ENCODE data around the gene OR4F6. TPM values are rescaled to one million over a fixed set of nuclear protein-coding genes. Genes with fewer than 3 reads are reported as not detected.
"Not testable (repeated sequence)": the region's sequence is repeated elsewhere in the genome, so short reads cannot be mapped to it uniquely, and the experiment has no call there.

OR4F6 gene
- total RNA-seq, 1 donor from 2014 or later = not detected

DNA sequence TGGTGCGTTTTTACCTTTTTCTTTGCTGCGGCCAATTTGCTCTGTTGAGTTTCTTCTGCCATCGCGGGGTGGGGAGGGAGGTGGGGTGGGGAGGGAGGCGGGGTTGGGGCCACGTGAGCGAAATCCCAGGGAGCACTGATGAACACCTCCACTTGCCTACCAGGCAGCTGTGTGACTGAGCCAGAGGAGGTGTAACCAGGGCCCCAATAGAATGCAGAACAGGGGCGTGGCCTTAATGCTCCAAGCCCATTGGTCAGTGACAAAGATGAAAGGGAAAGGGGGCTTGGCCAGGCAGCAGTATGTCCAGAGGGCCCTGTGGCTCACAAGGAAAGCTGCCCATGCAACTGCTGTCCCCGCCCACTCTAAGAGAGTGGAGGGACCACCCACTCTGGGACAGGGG, 21.4 kb upstream of the OR4F6 start:
- Histone ChIP-seq H3K4me1 (no peaks in the 10 kb centered on the region), H3K9me3 (ENCODE audit: low read depth) (no peaks in the 10 kb centered on the region), H3K79me2 (ENCODE audit: low read depth) (no peaks in the 10 kb centered on the region), H3K36me3 (no peaks in the 10 kb centered on the region), H3K27me3 (peaks cover 7% of the 10 kb centered on the region), H3K4me3 (no peak overlapping the region), H4K20me1 (ENCODE audit: low read depth) (no peaks in the 10 kb centered on the region), H3F3A (ENCODE audit: low read depth) (no peaks in the 10 kb centered on the region), H3K9ac (no peak overlapping the region), H3K4me2 (no peak overlapping the region), H2AFZ (replicated peaks) (no peak overlapping the region), H3K27ac (no peak overlapping the region)
- Mint-ChIP-seq H3K9me3 (no peaks in the 10 kb centered on the region), H3K36me3 (no peaks in the 10 kb centered on the region), H3K4me3 (no peak overlapping the region), H3K27ac (no peak overlapping the region), H3K4me1 (no peaks in the 10 kb centered on the region), H3K27me3 (ENCODE audit: insufficient read depth, low read depth) (no peaks in the 10 kb centered on the region)
- TF ChIP-seq, protein P1, sequence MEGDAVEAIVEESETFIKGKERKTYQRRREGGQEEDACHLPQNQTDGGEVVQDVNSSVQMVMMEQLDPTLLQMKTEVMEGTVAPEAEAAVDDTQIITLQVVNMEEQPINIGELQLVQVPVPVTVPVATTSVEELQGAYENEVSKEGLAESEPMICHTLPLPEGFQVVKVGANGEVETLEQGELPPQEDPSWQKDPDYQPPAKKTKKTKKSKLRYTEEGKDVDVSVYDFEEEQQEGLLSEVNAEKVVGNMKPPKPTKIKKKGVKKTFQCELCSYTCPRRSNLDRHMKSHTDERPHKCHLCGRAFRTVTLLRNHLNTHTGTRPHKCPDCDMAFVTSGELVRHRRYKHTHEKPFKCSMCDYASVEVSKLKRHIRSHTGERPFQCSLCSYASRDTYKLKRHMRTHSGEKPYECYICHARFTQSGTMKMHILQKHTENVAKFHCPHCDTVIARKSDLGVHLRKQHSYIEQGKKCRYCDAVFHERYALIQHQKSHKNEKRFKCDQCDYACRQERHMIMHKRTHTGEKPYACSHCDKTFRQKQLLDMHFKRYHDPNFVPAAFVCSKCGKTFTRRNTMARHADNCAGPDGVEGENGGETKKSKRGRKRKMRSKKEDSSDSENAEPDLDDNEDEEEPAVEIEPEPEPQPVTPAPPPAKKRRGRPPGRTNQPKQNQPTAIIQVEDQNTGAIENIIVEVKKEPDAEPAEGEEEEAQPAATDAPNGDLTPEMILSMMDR (IDR thresholded peaks at IDR 0.05) = no peak
- TF ChIP-seq EZH2 (IDR thresholded peaks at IDR 0.05) (no peak), EZH2phosphoT487 (IDR thresholded peaks at IDR 0.05) (no peak)
- peak; percentile 36 for DNase-seq (ENCODE audit: low spot score)

DNA sequence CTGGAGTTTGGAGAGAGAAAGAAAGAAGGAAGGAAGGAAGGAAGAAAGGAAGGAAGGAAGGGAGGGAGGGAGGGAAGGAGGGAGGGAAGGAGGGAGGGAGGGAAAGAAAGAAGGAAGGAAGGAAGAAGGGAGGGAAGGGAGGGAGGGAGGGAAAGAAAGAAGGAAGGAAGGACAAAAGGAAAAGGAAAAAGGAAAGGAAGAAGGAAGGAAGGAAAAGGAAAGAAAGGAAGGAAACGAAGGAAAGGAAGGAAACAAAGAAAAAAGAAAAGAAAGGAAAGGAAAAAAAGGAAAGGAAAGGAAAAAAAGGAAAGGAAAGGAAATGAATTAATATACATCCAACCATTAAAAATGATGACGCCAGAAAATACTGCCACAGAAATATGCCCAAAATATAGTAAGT, 18.7 kb upstream of the OR4F6 start:
- no peak overlapping the region for H2AFZ ChIP-seq (replicated peaks)
- H3K9ac ChIP-seq = no peak overlapping the region
- H4K20me1 ChIP-seq (ENCODE audit: low read depth) = no peaks in the 10 kb centered on the region
- no peaks in the 10 kb centered on the region for H3K4me1 ChIP-seq
- DNase-seq (ENCODE audit: low spot score) = no peak
- no peak overlapping the region for H3K4me3 Mint-ChIP-seq
- no peak overlapping the region for H3K4me3 ChIP-seq
- H3K27ac Mint-ChIP-seq = no peak overlapping the region
- H3K4me1 Mint-ChIP-seq = no peaks in the 10 kb centered on the region
- no peaks in the 10 kb centered on the region for H3K27me3 Mint-ChIP-seq (ENCODE audit: insufficient read depth, low read depth)
- no peaks in the 10 kb centered on the region for H3K79me2 ChIP-seq (ENCODE audit: low read depth)
- H3K4me2 ChIP-seq = no peak overlapping the region
- no peak for TF ChIP-seq EZH2 (IDR thresholded peaks at IDR 0.05)
- TF ChIP-seq, protein P1 (IDR thresholded peaks at IDR 0.05) = no peak
- no peak for TF ChIP-seq EZH2phosphoT487 (IDR thresholded peaks at IDR 0.05)
- H3K36me3 ChIP-seq = no peaks in the 10 kb centered on the region
- H3F3A ChIP-seq (ENCODE audit: low read depth) = no peaks in the 10 kb centered on the region
- H3K27ac ChIP-seq = no peak overlapping the region
- peaks cover 7% of the 10 kb centered on the region for H3K27me3 ChIP-seq
- H3K36me3 Mint-ChIP-seq = no peaks in the 10 kb centered on the region
- no peaks in the 10 kb centered on the region for H3K9me3 Mint-ChIP-seq
- no peaks in the 10 kb centered on the region for H3K9me3 ChIP-seq (ENCODE audit: low read depth)

DNA sequence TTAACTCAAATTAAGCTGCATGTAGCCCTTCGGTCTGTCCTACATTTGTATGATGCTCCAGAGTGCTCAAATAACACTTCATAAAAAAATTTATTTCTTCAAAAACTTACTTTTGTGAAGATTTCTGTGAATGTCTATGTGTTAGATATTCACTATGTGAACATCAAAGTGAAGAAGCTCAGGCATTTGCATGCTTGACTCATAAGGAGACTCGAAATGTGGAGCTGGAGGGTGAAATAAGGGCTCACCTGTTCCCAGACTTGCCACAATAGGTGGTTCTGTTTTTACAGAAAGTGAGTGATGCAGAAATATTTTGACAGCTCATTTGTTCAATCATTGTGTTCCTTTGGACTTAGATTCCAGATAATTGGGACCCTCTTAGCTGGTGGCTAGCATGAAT, 16.9 kb upstream of the OR4F6 start:
- H3K9me3 Mint-ChIP-seq; H2AFZ ChIP-seq (replicated peaks); H3K4me1 ChIP-seq; H4K20me1 ChIP-seq (ENCODE audit: low read depth); H3K27ac Mint-ChIP-seq; H3K4me3 ChIP-seq; H3K27ac ChIP-seq; H3K4me3 Mint-ChIP-seq; H3K4me1 Mint-ChIP-seq; DNase-seq (ENCODE audit: low spot score); H3K4me2 ChIP-seq; H3K27me3 ChIP-seq; H3K27me3 Mint-ChIP-seq (ENCODE audit: insufficient read depth, low read depth); H3K36me3 ChIP-seq; H3K79me2 ChIP-seq (ENCODE audit: low read depth); H3K9ac ChIP-seq; H3K36me3 Mint-ChIP-seq; H3K9me3 ChIP-seq (ENCODE audit: low read depth); H3F3A ChIP-seq (ENCODE audit: low read depth): not testable (repeated sequence)

DNA sequence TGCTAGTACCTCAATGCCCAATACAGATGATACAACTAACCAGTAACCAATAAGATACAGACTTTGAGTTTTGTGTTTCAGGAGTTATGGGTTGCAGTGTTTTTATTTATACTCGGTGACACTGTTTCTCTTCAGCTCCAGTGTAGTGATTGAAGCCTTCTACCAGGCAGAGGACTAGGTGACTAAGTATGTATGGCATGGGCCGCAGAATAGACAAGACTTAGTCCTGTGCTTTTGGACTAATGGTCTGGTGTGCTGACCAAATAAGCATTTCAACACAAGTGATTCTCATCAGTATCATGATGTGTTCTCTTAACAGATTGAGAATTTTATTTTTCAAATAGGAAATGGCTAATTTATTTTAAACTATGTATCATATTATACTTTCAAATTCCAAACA, 15.3 kb upstream of the OR4F6 start:
- H3K4me3 Mint-ChIP-seq; H3K9me3 Mint-ChIP-seq; H3K36me3 ChIP-seq; DNase-seq (ENCODE audit: low spot score); H3K27ac ChIP-seq; H2AFZ ChIP-seq (replicated peaks); H3K4me1 Mint-ChIP-seq; H3F3A ChIP-seq (ENCODE audit: low read depth); H3K4me3 ChIP-seq; H3K79me2 ChIP-seq (ENCODE audit: low read depth); H3K27ac Mint-ChIP-seq; H4K20me1 ChIP-seq (ENCODE audit: low read depth); H3K4me2 ChIP-seq; H3K9me3 ChIP-seq (ENCODE audit: low read depth); H3K27me3 Mint-ChIP-seq (ENCODE audit: insufficient read depth, low read depth); H3K4me1 ChIP-seq; H3K9ac ChIP-seq; H3K36me3 Mint-ChIP-seq; H3K27me3 ChIP-seq: not testable (repeated sequence)

DNA sequence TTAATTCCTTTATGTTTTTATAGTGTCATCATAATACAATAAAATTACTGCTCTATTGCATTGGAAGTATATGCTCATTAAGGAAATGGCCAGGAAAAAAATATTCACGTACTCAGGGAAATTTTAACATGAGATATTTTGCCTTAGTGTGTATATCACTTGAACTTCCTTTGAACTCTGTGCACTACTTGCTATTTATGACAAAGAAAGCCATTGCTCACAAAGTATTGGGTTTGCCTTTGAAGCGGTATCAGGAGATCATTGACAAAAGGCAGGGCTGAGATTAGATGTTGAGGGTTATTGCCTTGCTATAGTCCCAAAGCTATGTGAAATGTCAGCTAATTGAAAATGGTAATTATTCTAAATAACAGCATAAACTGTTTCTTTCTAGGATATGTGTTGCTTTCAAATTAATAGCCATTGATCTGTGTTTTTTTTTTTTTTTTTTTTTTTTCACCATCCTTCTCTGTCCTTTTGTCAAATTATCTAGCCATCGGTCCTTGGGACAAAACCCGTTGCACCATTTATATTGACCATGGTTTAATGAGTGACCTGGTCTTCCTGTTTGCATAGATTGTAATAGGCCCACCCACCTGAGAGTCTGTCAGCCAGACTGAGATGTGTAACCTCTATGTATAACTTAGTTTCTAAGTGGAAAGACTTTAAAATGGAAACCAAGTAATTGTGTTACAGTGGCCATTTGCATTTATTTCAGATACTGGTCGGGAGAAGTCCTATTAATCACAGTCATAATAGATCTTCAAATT, 14.6 kb upstream of the OR4F6 start:
- not testable (repeated sequence) for H3K4me2 ChIP-seq; DNase-seq (ENCODE audit: low spot score); H3K27me3 Mint-ChIP-seq (ENCODE audit: insufficient read depth, low read depth); H3K36me3 Mint-ChIP-seq; H3K4me3 ChIP-seq; H3K27ac ChIP-seq; H3F3A ChIP-seq (ENCODE audit: low read depth); H3K4me1 Mint-ChIP-seq; H3K27ac Mint-ChIP-seq; H3K36me3 ChIP-seq; H3K9me3 ChIP-seq (ENCODE audit: low read depth); H2AFZ ChIP-seq (replicated peaks); H3K4me3 Mint-ChIP-seq; H3K9ac ChIP-seq; H4K20me1 ChIP-seq (ENCODE audit: low read depth); H3K4me1 ChIP-seq; H3K27me3 ChIP-seq; H3K9me3 Mint-ChIP-seq; H3K79me2 ChIP-seq (ENCODE audit: low read depth)

DNA sequence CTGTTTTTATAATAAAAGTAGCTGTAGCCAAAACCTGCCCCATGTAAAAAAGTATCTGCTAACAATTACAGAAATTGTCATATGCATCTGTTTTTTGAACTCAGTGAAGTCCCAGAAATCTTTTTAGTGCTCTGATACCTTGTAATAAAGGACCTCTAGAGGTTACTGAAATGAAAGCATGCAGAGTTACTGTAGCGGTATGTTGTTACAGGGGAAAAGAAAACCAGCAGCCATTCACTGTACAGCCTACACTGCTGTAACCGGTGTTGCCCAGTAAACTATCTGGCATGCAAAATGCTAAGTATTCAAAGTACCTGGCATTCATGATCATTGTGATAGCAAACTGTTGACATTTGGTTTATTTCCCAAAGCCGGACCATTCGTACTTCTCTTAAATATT, 12.6 kb upstream of the OR4F6 start:
- not testable (repeated sequence) for H3K36me3 Mint-ChIP-seq; H4K20me1 ChIP-seq (ENCODE audit: low read depth); H3K79me2 ChIP-seq (ENCODE audit: low read depth); H2AFZ ChIP-seq (replicated peaks); H3K4me1 Mint-ChIP-seq; H3K9me3 Mint-ChIP-seq; H3K36me3 ChIP-seq; H3K9ac ChIP-seq; H3F3A ChIP-seq (ENCODE audit: low read depth); H3K4me3 Mint-ChIP-seq; DNase-seq (ENCODE audit: low spot score); H3K27me3 ChIP-seq; H3K27ac ChIP-seq; H3K27ac Mint-ChIP-seq; H3K4me2 ChIP-seq; H3K9me3 ChIP-seq (ENCODE audit: low read depth); H3K27me3 Mint-ChIP-seq (ENCODE audit: insufficient read depth, low read depth); H3K4me3 ChIP-seq; H3K4me1 ChIP-seq
